NOMO-1 (cell line): ENCODE measurements around the gene ASPHD2.
"Not testable (repeated sequence)": the region's sequence is repeated elsewhere in the genome, so short reads cannot be mapped to it uniquely, and the experiment has no call there.

ENCODE experiments used
- DNase-seq, 2 experiments: peaks; one replicate each; lab custom pipeline; 2025; ENCODE audit not compliant: unreplicated experiment in 2 of 2; lab: John Stamatoyannopoulos, UW

Gene ASPHD2, protein sequence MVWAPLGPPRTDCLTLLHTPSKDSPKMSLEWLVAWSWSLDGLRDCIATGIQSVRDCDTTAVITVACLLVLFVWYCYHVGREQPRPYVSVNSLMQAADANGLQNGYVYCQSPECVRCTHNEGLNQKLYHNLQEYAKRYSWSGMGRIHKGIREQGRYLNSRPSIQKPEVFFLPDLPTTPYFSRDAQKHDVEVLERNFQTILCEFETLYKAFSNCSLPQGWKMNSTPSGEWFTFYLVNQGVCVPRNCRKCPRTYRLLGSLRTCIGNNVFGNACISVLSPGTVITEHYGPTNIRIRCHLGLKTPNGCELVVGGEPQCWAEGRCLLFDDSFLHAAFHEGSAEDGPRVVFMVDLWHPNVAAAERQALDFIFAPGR

DNA sequence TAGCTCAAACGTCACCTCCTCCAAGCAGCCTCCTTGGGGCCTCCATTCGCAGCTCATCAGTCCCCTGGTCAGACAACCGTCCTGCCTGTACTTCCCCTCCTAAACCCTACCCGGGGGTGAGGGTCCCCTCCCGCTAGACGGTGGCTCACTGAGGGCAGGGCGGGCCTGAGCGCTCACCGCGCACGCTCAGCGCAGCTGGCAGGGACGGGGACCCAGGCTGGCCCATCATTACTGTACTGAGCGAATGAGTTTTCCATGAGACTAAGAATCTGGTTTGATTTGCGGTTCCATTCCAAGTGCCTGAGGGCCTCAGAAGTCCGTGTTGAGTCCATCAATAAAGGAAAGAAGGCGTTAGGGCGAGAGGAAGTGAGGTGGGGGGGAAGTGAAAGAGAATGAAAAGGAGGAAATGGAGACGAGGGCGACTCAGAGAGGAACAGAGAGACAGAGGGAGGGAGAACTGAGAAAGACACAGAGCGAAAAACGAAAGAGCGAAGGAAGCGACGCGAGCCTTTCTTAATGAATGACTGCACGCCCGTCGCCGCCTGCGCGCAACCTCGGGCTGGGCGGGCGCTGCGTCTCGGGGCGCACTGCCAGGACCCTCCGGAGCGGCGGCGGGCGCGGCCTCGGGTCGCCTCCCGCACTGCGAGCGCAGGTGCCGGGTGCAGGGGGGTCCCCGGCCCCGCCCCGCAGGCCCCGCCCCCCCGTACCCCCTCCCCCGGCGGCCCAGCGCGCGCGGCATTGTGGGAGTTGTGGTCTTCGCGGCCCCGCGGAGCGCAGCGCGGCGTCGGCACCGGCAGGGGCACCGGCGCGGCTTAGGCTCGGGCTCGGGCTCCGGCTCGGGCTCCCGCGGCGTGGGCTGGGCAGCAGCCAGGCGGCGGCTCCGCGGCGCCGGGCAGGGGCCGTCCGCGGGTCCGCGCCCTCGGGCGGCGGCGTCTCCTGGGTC is at the start of gene ASPHD2:
ASPHD2 (plus strand) TSS at position 746 of the 943 bp plus-strand sequence. CDS start 4,356 bp downstream, outside the sequence.
- peak; percentile 85 to 94 for DNase-seq

DNA sequence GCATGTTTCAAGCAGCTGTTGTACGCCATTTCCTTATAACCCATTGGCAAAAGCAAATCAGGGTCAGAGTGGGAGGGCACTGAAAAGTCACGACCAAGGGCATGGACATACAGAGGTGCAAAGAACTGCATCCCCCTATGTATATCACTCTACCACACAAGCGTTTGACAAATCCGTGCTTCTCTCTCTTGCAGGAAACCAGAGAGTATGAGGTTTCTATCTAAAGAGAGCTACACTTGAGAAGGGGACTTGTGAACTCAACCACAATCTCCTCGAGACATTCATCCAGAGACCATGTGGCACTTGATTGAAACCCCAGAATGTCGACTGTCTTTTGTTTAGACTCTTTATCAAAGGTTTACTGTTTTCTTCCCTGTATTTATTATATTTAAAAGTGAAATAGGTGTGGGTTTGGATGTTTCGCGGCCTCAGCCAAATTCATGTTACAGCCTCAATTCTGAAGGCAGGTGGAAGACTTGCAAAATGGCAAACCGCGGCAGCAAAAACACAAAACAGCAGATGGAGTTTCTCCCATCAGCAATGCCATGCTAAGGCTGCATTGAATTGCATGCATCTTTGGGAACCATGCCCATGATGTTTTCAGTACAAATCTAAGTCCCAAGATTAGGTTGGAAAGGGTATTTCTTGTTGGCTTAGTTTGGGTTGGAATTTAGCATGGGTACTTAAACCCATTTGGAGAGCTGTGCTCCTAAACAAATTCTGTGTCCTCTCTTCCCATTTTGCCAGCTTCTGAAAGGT is 48.8 kb upstream of the ASPHD2 start:
- DNase-seq: no peak

DNA sequence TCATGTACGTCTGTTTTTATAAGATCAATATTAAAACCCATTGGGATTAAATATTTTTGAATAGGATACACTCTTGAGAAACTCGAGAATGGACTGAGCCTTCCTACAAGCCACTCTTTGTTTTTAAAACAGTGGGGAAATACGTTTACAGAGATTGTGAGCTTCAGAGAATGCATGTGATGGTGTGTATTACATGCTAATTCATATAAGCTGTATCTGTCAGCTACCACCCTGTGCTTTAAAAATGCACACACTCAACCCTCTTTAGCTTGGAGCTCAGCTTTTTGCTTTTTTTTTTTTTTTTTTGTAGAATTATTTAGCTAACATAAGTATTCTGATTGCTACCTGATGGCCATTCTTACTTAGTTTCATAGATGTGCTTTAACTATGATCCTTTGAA is 46.3 kb upstream of the ASPHD2 start:
- no peak for DNase-seq

DNA sequence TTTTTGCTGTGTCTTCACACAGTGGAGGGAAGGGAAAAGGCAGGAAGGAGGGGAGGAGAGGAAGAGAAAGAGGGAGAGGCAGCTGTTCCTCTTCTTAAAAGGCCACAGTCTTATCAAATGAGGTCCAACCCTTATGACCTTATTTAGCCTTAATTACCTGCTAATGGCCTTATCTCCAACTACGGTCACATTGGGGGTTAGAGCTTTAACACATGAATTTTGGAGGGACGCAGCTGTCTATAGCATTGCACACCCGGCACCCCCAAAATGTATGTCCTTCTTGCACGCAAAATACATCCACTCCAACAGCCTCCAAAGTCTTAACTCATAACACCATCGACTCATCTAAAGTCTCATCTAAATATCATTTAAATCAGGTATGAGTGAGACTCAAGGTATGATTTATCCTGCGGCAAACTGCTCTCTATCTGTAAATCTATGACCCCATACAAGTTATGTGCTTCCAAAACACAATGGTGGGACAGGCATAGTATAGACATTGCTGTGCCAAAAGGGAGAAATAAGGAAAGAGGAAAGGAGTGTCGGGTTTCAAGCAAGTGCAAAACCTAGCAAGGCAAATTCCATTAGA is 45.0 kb upstream of the ASPHD2 start:
- no peak for DNase-seq

DNA sequence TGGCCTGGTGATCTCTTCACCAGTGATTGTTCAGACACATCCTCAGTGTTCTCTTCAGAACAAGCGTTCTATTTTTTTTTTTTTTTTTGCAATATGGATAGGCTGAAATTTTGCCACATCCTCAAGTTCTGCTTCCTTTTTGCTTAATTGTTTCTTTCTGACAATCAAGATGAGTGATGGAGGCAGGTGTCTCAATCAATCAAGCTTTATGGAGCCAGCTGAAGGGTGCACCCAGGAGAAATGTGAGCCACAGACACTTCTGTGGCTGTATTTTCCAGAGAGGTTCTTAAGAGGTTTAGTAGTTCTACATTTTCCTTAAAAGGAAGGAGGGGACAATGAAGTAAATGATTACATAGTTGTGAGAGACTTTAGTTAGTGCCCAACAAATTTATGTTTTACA is 43.9 kb upstream of the ASPHD2 start:
- peak in 1 of 2 experiments; percentile 27 for DNase-seq

DNA sequence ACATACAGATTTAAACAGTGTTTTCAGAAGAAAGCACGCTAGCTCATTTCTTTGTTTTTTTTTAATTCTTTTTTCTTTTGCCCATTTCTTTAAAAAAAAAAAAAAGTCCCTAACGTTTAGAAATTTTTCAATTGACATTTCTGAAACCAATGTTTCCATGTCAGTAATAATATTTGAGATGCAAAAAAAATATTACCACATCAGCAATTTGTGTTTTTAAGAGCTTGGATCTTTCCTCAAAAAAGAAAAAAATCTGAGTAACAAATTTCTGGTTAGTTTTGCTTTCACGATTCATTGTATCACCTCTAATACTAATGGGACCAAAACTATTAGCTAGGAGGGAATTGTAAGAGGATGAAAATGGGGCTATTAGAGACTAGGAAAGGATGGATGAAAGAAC is 39.9 kb upstream of the ASPHD2 start:
- DNase-seq: no peak

DNA sequence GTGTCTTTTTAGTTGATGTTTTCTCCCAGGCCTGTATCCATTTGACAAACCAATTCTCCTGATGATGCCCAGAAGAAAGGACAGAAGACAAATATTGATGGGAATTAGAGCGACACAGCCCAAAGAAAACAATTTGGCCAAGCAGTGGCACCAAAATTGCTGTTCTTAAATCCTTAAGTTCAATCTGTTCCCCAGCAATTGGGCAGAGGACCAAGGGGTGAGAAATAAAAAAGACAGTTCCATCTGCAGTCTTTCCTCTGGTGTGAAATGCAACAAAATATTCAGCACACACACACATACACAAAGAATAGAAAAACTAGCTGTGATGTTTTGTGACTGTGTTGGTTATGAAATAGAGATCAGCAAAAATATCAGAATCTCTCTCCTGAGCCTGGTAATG is 38.0 kb upstream of the ASPHD2 start:
- DNase-seq: no peak

DNA sequence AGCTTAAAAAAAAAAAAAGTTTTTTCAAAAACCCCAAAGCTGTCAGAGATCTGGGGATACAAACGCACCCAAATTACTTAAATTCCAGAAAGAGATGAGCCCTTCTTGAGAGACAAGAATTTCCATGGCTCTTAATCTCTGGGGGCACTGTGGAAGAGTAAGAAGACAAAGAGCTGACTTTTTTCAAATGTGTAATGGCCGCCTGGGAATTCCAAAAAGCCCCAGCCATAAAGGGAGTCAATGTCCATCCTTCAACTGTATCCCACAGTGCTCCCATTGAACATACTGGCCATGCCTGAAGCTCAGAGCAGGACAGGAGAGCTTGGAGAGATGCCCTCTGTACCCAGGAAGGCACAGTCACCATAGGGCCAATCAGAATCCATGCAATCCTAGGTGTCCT is 37.4 kb upstream of the ASPHD2 start:
- no peak for DNase-seq

DNA sequence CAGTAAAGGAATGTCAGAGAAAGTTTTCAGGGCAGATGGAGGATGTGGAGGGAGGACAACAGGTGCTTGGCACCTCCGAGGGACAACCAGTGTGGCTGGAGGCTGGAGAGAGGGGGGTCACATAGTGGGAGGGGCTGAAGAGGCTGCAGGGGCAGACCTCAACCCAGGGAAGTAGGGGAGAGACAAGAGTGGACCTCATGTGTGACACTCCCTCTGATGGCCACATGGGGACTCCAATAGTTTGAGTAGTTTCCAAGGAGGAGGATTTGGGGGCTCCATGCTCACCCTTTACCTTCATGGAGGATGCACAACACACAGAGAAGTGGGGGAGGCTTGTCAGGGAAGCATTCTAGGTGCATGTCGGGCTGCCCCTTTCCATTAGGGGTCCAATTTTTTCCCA is 35.1 kb upstream of the ASPHD2 start:
- no peak for DNase-seq

DNA sequence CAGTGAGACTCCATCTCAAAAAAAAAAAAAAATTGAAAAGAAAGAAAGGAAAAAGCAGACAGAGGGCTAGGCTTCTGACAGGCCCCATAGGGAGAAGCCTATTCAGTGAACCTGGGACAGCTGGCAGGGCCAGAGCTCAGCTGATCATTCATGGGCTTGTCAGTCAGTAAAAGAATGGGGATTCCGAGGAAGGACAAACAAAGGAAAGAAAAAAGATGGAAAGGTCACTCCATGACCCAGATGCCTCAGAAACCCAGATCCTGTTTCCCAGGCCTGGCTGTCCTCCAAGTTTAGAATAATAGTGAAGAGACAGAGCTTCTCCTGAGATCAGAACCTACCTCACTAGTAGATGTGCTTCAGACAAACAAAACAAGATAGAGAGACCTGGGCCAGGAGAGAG is 34.3 kb upstream of the ASPHD2 start:
- no peak for DNase-seq

DNA sequence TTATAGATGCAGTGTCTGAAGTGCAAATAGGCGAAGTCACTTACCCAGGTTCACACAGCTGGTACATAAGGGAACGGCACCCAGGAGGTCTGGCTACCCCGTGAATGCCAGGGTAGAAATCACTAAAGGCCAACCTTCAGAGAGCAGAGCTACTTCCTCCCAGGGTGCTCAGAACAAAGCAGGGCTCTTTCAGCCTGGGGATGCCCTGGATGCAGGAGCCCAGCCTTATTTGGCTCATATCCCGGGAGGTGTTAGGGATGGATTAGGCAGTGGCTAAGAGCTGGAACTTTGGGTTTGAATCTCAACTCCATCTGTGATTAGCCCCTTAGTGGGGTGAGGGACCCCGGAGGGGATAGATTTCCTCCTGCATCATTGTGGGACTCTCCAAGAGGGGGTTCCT is 33.1 kb upstream of the ASPHD2 start:
- no peak for DNase-seq

DNA sequence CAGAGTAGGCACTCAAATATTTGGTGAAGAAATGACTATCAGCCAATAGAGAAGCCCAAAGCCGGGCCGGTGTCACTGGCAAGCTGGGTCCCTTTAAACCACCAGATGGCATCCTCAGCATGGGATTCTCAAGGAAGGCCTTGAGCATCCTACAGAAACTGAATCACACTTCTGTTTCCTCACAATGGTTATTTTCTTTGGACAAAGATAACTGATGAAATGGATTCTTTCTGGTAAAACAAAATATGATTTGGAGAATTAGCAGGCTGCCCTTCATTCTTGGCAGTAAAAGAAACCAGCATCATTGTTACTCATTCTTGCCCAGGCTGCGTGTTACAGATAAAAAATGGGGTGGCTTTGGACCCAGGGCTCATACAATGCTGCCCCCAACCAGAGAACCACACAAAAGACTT is 30.3 kb upstream of the ASPHD2 start:
- peak; percentile 31 to 45 for DNase-seq

DNA sequence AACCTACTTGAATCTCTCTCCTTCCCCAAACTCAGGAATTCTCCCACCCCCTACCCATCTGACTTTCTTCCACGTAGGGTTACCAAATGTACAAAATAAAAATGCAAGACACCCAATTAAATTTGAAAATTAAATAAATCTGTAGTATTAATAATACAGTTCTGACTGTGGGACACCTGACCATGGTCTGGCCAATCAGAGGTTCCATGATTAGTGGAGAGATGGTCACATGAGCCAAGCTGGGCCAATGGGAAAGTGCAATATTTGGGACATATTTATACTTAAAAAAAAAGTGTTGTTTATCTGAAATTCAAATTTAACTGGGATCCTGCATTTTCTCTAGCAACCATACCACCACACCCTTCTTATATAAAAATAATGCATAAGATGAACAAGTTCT is 29.8 kb upstream of the ASPHD2 start:
- DNase-seq: no peak

DNA sequence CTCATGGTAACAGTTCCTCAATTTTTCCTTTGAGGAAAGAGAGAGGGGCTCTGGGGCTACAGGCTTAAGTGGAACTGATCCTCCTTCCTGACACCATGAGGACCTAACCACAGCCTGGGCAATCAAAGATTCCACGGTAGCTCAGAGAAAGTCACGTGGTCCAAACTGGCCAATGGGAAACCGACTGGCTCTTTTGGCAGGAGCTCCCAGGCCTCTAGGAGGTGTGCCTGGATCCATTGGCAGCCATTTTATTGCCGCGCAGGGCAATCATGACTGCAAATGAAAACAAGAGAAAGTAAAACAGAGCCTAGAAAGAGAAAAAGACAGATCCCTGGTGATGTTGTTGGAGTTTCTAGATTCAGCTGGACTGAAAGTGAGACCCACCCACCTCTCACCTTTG is 27.3 kb upstream of the ASPHD2 start:
- DNase-seq: no peak

DNA sequence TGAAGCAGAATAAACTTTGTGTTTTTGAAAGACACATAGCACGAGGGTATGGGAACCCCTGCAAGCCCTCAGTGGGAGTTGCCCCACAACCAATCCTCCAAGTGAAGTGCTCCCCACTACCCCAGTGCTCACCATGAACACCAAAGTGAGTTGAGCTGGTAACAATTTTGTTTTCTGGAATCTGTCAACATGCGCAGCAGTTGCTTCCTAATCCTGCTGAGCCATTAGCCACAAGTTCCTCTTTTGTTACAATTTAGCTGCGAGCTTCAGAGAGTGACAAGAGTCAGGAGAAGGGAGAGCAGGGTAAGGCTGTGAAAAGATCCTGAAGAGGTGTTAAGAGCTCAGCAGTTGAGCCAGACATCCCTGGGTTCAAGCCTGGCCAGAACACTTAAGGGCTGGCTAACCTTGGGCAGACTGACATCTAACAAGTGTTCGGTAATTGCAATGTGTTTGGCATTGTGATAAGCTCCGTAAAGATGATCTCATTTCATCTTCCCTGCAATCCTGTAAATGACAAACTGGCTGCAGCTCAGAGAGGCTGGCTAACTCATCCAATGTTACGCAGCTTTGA is 24.1 kb upstream of the ASPHD2 start:
- DNase-seq: peak; percentile 52 to 87

DNA sequence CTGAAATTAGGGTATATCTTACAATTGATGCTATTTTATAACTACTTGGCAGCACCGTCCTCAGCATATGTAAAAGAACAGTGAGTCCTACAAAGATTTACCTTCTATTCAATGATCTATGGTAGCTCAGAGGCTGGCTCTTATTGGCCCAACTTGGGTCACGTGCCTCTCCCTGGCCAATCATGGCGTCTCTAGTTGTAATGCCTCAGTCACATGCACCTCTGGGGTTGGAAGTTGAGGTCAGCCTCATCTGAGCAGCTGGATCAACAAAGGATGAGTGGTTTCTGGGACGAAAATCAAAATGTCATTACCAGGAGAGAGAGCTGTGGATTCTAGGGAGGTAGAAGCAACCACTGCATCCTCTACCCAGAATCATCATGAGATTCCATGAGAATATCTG is 22.9 kb upstream of the ASPHD2 start:
- no peak for DNase-seq

DNA sequence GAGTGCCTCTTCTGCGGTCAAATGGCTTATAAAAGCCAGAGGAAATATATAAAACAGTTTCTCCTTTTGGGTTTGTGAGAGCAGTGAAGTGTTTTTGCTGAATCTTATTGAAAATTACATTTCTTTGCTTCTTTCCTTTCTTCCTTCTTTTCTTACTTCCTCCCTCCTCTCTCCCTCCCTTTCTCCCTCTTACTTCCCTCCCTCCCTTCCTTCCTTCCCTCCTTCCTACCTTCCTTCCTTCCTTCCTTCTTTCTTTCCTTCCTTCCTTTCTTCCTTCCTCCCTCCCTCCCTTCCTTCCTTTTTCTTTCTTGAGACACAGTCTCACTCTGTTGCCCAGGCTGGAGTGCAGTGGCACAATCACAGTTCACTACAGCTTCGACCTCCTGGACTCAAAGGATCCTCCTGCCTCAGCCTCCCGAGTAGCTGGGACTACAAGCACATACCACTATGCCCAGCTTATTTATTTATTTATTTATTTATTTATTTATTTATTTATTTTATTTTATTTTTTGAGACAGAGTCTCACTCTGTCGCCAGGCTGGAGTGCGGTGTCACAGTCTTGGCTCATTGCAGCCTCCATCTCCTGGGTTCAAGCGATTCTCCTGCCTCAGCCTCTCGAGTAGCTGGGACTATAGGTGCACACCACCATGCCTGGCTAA is 20.4 kb upstream of the ASPHD2 start:
- not testable (repeated sequence) for DNase-seq

DNA sequence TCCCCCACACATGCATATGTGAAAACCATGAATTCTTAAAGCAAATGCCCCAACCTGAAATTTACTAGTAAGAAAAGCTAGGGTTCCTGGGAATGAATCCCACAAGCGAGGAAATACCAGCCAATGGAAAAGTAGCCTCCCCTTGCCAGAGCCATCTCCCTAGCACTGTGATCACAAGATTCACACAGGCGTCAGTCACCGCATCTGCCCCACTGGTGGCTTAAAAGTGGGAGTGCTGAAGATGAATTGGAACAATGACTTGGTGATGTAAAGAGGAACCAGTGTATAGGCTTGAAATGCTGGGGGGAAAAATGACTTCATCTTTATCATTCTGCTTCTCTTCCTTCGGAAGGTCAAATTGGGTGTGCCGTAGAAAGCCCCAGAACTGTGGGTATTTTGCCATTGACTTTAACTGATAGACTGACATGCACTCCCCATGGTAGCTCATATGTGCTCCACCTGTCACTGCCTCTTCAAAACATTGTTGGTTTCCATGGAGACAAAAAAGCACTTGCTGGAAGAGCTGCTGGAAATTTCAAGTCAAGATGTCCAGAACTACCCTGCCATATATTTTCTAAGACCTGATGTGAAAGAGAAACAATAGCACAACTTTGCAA is 19.2 kb upstream of the ASPHD2 start:
- no peak for DNase-seq

DNA sequence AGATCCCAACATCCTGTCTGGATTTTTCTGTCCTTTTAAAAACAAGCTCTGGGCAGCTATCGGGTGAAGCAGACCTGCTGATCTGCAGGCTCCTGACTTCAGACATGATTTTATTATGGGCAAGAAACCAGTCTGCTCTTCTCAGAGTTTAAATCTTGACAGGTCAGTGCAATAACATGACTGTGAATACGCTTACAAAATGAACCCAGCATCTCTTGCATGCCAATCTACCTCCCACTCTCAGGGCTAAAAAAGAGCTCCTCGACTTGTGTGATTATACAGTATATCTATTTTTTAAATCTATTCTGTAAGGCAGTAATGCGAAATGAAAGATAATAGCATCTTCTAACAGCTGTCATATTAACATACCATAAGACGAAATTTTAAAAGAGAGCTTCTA is 18.7 kb upstream of the ASPHD2 start:
- no peak for DNase-seq
